Astrocyte (in vitro differentiated cells and primary cell): ENCODE data around the gene RPSA. TPM values are rescaled to one million over a fixed set of nuclear protein-coding genes. Genes with fewer than 3 reads are reported as not detected.

Source experiments
- DNase-seq: peaks from one replicate; pipeline ENCODE4 v3.0.0-alpha.2; 2010; ENCODE audit warnings: low read depth
- FAIRE-seq: peaks from 2 replicates; lab custom pipeline; 2011; peaks lifted over from hg19 to GRCh38; lab: Jason Lieb, UNC
- H2AFZ ChIP-seq: 2 replicates; pipeline ENCODE4 v1.6.0; 2012; ENCODE audit warnings: low read depth, low read length, inconsistent platforms
- H3K27ac ChIP-seq: 2 replicates; pipeline ENCODE4 v1.5.1; 2011; ENCODE audit warnings: low read depth, low read length, inconsistent platforms
- H3K27me3 ChIP-seq: 2 replicates; pipeline ENCODE4 v1.6.0; 2011; ENCODE audit warnings: low read length, inconsistent platforms; ENCODE audit not compliant: insufficient read depth
- H3K36me3 ChIP-seq: 2 replicates; pipeline ENCODE4 v1.5.1; 2011; ENCODE audit warnings: low read length, inconsistent platforms; ENCODE audit not compliant: insufficient read depth
- H3K4me1 ChIP-seq: 2 replicates; pipeline ENCODE4 v1.5.1; 2011; ENCODE audit warnings: low read length, inconsistent platforms; ENCODE audit not compliant: insufficient read depth
- H3K4me2 ChIP-seq: 2 replicates; pipeline ENCODE4 v1.6.0; 2012; ENCODE audit warnings: low read length, inconsistent platforms
- H3K4me3 ChIP-seq: 2 replicates; pipeline ENCODE4 v1.5.1; 2011; ENCODE audit warnings: low read depth, mild to moderate bottlenecking, low read length, inconsistent platforms; ENCODE audit not compliant: insufficient read depth
- H3K79me2 ChIP-seq: 2 replicates; pipeline ENCODE4 v1.6.0; 2012; ENCODE audit warnings: mild to moderate bottlenecking, low read length, inconsistent platforms; ENCODE audit not compliant: insufficient read depth
- H3K9ac ChIP-seq: 2 replicates; pipeline ENCODE4 v1.6.0; 2012; ENCODE audit warnings: mild to moderate bottlenecking, low read length, inconsistent platforms
- H3K9me3 ChIP-seq: 2 replicates; pipeline ENCODE4 v1.5.1; 2012; ENCODE audit warnings: low read depth, mild to moderate bottlenecking, low read length, inconsistent platforms; ENCODE audit not compliant: insufficient read depth
- H4K20me1 ChIP-seq: 2 replicates; pipeline ENCODE4 v1.6.0; 2012; ENCODE audit warnings: low read length, inconsistent platforms; ENCODE audit not compliant: insufficient read depth
- H3K27ac Mint-ChIP-seq: one replicate; pipeline ENCODE4 v1.8.0; 2021; ENCODE audit warnings: mild to moderate bottlenecking, mixed read lengths; ENCODE audit not compliant: unreplicated experiment
- H3K27me3 Mint-ChIP-seq: one replicate; pipeline ENCODE4 v1.8.0; 2021; ENCODE audit warnings: low read depth, mixed read lengths; ENCODE audit not compliant: unreplicated experiment
- H3K36me3 Mint-ChIP-seq: one replicate; pipeline ENCODE4 v1.8.0; 2021; ENCODE audit warnings: low read depth, mixed read lengths; ENCODE audit not compliant: unreplicated experiment
- H3K4me1 Mint-ChIP-seq: one replicate; pipeline ENCODE4 v1.8.0; 2021; ENCODE audit warnings: low read depth, mixed read lengths; ENCODE audit not compliant: unreplicated experiment
- H3K4me3 Mint-ChIP-seq: one replicate; pipeline ENCODE4 v1.8.0; 2021; ENCODE audit warnings: mild to moderate bottlenecking, moderate library complexity, mixed read lengths; ENCODE audit not compliant: unreplicated experiment
- H3K9me3 Mint-ChIP-seq: one replicate; pipeline ENCODE4 v1.8.0; 2021; ENCODE audit warnings: mild to moderate bottlenecking, mixed read lengths; ENCODE audit not compliant: unreplicated experiment
- CTCF ChIP-seq: IDR thresholded peaks from 2 replicates; pipeline ENCODE4 v1.5.1; 2011; ENCODE audit warnings: low read depth, mild to moderate bottlenecking, inconsistent platforms, low read length, moderate library complexity; ENCODE audit not compliant: insufficient read depth
- EZH2 ChIP-seq: IDR thresholded peaks from 2 replicates; pipeline ENCODE4 v1.6.1; 2012; ENCODE audit warnings: mild to moderate bottlenecking, low read length, inconsistent platforms; ENCODE audit not compliant: insufficient read depth
- total RNA-seq: library from RNA; stranded (reverse); gene quantifications from 2 replicates; pipeline ENCODE4 v1.2.1, GENCODE V29; 2021

The RPSA gene
- total RNA-seq, 1 donor from 2014 or later, result 1,004 TPM

GRCh38 chr3:39390181-39390580, 16.3 kb upstream of the RPSA start:
- peaks cover 5% of the 10 kb centered on the region for H3K4me1 ChIP-seq
- FAIRE-seq (no peak), DNase-seq (no peak)
- peaks cover 62% of the 10 kb centered on the region for H3K79me2 ChIP-seq
- no peaks in the 10 kb centered on the region for H3K9me3 ChIP-seq
- no peak overlapping the region for H3K4me2 ChIP-seq
- H3K27ac ChIP-seq, result no peak overlapping the region
- no peak overlapping the region for H2AFZ ChIP-seq
- no peaks in the 10 kb centered on the region for H3K27me3 ChIP-seq
- no peaks in the 10 kb centered on the region for H3K9me3 Mint-ChIP-seq
- peaks cover 20% of the 10 kb centered on the region for H3K36me3 Mint-ChIP-seq
- no peaks in the 10 kb centered on the region for H3K27me3 Mint-ChIP-seq
- no peak overlapping the region for H3K4me3 ChIP-seq
- H3K9ac ChIP-seq, result no peak overlapping the region
- no peak overlapping the region for H3K27ac Mint-ChIP-seq
- TF ChIP-seq CTCF, result no peak
- no peak for TF ChIP-seq EZH2
- no peak overlapping the region for H3K4me3 Mint-ChIP-seq
- peaks cover 53% of the 10 kb centered on the region for H4K20me1 ChIP-seq
- peaks cover 36% of the 10 kb centered on the region for H3K36me3 ChIP-seq
- H3K4me1 Mint-ChIP-seq, result peaks cover 15% of the 10 kb centered on the region

GRCh38 chr3:39396690-39397089, 9.8 kb upstream of the RPSA start:
- TF ChIP-seq CTCF (no peak), EZH2 (no peak)
- Histone ChIP-seq H3K4me1 (no peaks in the 10 kb centered on the region), H3K9me3 (no peaks in the 10 kb centered on the region), H3K36me3 (peaks cover 30% of the 10 kb centered on the region), H2AFZ (no peak overlapping the region), H4K20me1 (no peaks in the 10 kb centered on the region), H3K27me3 (no peaks in the 10 kb centered on the region), H3K27ac (no peak overlapping the region), H3K4me3 (no peak overlapping the region), H3K4me2 (no peak overlapping the region), H3K9ac (no peak overlapping the region), H3K79me2 (no peaks in the 10 kb centered on the region)
- FAIRE-seq (no peak), DNase-seq (no peak)
- H3K27me3 Mint-ChIP-seq, result no peaks in the 10 kb centered on the region
- peaks cover 18% of the 10 kb centered on the region for H3K36me3 Mint-ChIP-seq
- no peak overlapping the region for H3K27ac Mint-ChIP-seq
- no peaks in the 10 kb centered on the region for H3K4me1 Mint-ChIP-seq
- no peak overlapping the region for H3K4me3 Mint-ChIP-seq
- no peaks in the 10 kb centered on the region for H3K9me3 Mint-ChIP-seq

- Histone ChIP-seq H3K4me3 (no peak overlapping the region), H3K4me1 (no peaks in the 10 kb centered on the region), H3K9me3 (no peaks in the 10 kb centered on the region), H3K27me3 (no peaks in the 10 kb centered on the region), H3K79me2 (no peaks in the 10 kb centered on the region), H3K9ac (no peak overlapping the region), H2AFZ (no peak overlapping the region), H3K4me2 (no peak overlapping the region), H4K20me1 (no peaks in the 10 kb centered on the region), H3K27ac (no peak overlapping the region), H3K36me3 (peaks cover 21% of the 10 kb centered on the region)
- FAIRE-seq (no peak), DNase-seq (no peak)
- peaks cover 16% of the 10 kb centered on the region for H3K36me3 Mint-ChIP-seq
- TF ChIP-seq CTCF (no peak), EZH2 (no peak)
- no peaks in the 10 kb centered on the region for H3K27me3 Mint-ChIP-seq
- no peaks in the 10 kb centered on the region for H3K4me1 Mint-ChIP-seq
- H3K27ac Mint-ChIP-seq, result no peak overlapping the region
- no peak overlapping the region for H3K4me3 Mint-ChIP-seq
- H3K9me3 Mint-ChIP-seq, result no peaks in the 10 kb centered on the region
Measured at GRCh38 chr3:39398700-39399099, 7.8 kb upstream of the RPSA start.
